Measurements from ENCODE around the gene PMEPA1.

DNA sequence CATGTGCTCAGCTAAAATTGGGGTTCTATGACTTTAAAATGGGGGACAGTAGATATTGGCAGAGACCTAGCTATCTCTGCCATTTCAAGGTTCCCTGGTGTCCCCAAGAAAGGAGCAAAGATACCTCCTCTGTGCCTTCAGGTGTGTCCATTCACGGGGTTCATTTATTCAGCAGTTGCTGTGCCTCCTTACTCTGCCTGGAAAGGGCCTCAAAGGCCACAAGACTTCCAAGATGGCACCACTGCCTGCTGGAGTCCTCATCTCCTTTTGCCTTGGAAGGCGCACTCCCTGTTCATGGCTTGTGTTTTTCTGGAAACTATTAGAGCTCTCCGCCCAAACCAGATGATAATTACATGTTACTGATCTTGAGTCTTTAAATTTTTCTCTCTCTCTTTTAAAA lies 85.7 kb downstream of the PMEPA1 start:
- TF ChIP-seq, protein P1, sequence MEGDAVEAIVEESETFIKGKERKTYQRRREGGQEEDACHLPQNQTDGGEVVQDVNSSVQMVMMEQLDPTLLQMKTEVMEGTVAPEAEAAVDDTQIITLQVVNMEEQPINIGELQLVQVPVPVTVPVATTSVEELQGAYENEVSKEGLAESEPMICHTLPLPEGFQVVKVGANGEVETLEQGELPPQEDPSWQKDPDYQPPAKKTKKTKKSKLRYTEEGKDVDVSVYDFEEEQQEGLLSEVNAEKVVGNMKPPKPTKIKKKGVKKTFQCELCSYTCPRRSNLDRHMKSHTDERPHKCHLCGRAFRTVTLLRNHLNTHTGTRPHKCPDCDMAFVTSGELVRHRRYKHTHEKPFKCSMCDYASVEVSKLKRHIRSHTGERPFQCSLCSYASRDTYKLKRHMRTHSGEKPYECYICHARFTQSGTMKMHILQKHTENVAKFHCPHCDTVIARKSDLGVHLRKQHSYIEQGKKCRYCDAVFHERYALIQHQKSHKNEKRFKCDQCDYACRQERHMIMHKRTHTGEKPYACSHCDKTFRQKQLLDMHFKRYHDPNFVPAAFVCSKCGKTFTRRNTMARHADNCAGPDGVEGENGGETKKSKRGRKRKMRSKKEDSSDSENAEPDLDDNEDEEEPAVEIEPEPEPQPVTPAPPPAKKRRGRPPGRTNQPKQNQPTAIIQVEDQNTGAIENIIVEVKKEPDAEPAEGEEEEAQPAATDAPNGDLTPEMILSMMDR (IDR thresholded peaks at IDR 0.05), result no peak
- no peak for TF ChIP-seq POLR2A (IDR thresholded peaks at IDR 0.05)
